C4-2B (cell line): ENCODE data around the gene ZFP3.

Source experiments
- ZFX ChIP-seq: fragments of 450-650 bp; IDR thresholded peaks from 2 replicates; pipeline ENCODE4 v1.6.1; 2017
- TF ChIP-seq, protein P1 (sequence below): fragments of 450-650 bp; conservative IDR thresholded peaks from 2 replicates; pipeline ENCODE4 v1.5.1; 2017; ENCODE audit warnings: mild to moderate bottlenecking

DNA sequence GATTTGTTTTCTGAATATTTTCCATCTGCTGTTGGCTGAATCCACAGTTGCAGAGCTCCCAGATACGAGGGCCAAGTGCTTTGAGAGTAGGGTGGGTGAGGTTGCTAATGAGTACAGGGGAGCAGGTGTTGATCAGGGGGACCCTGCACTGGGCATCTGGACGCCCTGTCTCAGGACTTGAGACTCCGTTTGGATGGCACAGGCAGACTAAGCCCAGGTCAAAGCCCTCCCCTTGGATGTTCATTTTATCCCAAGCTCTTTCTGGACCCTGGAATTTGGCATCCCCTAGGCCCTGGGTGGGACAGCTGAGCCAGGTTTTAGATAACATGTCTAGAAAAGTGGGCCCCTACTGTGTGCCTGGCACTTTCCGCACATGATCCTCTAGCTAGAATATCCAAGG is 49.6 kb downstream of the ZFP3 start:
- TF ChIP-seq, protein P1, sequence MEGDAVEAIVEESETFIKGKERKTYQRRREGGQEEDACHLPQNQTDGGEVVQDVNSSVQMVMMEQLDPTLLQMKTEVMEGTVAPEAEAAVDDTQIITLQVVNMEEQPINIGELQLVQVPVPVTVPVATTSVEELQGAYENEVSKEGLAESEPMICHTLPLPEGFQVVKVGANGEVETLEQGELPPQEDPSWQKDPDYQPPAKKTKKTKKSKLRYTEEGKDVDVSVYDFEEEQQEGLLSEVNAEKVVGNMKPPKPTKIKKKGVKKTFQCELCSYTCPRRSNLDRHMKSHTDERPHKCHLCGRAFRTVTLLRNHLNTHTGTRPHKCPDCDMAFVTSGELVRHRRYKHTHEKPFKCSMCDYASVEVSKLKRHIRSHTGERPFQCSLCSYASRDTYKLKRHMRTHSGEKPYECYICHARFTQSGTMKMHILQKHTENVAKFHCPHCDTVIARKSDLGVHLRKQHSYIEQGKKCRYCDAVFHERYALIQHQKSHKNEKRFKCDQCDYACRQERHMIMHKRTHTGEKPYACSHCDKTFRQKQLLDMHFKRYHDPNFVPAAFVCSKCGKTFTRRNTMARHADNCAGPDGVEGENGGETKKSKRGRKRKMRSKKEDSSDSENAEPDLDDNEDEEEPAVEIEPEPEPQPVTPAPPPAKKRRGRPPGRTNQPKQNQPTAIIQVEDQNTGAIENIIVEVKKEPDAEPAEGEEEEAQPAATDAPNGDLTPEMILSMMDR: no peak
- TF ChIP-seq ZFX: no peak
